ENCODE results near the gene SYNGR2.

- TF ChIP-seq POLR2A (IDR thresholded peaks at IDR 0.05) (no peak), CTCF (IDR thresholded peaks at IDR 0.05) (no peak), POLR2AphosphoS5 (IDR thresholded peaks at IDR 0.05) (no peak)
Observed at GRCh38 chr17:78204387-78205123, 36.2 kb downstream of the SYNGR2 start.

Data from breast epithelium (tissue), 3 donors.